ENCODE measurements around the gene SLC9A8.

The SLC9A8 gene

GRCh38 chr20:49843139-49843538 lies 30.5 kb downstream of the SLC9A8 start:
- TF ChIP-seq CTCF (IDR thresholded peaks at IDR 0.05; ENCODE audit: insufficient read depth, low read depth, low read length, missing control alignments), result no peak
- no peak overlapping the region for H3K4me3 ChIP-seq (ENCODE audit: low read depth, low read length)
- DNase-seq (ENCODE audit: low read depth), result peak; percentile 29

GRCh38 chr20:49843770-49844380 lies 31.2 kb downstream of the SLC9A8 start:
- DNase-seq (ENCODE audit: low read depth), result no peak
- TF ChIP-seq CTCF (IDR thresholded peaks at IDR 0.05; ENCODE audit: insufficient read depth, low read depth, low read length, missing control alignments), result no peak
- no peak overlapping the region for H3K4me3 ChIP-seq (ENCODE audit: low read depth, low read length)

- DNase-seq (ENCODE audit: low read depth), result no peak
- no peak overlapping the region for H3K4me3 ChIP-seq (ENCODE audit: low read depth, low read length)
- TF ChIP-seq CTCF (IDR thresholded peaks at IDR 0.05; ENCODE audit: insufficient read depth, low read depth, low read length, missing control alignments), result no peak
Measured at GRCh38 chr20:49845060-49845459, 32.4 kb downstream of the SLC9A8 start.

- DNase-seq (ENCODE audit: low read depth), result peak; percentile 71
- no peak overlapping the region for H3K4me3 ChIP-seq (ENCODE audit: low read depth, low read length)
- TF ChIP-seq CTCF (IDR thresholded peaks at IDR 0.05; ENCODE audit: insufficient read depth, low read depth, low read length, missing control alignments), result peak; percentile 49
Measured at GRCh38 chr20:49846206-49846807, 33.7 kb downstream of the SLC9A8 start.

- TF ChIP-seq CTCF (IDR thresholded peaks at IDR 0.05; ENCODE audit: insufficient read depth, low read depth, low read length, missing control alignments), result no peak
- H3K4me3 ChIP-seq (ENCODE audit: low read depth, low read length), result no peak overlapping the region
Measured at GRCh38 chr20:49850463-49851230, 38.0 kb downstream of the SLC9A8 start.

GRCh38 chr20:49851231-49851705 lies 38.6 kb downstream of the SLC9A8 start:
- no peak overlapping the region for H3K4me3 ChIP-seq (ENCODE audit: low read depth, low read length)

More at GRCh38 chr20:49850463-49851230, 38.0 kb downstream of the SLC9A8 start:
- DNase-seq (ENCODE audit: low read depth), result no peak

More at GRCh38 chr20:49851231-49851705, 38.6 kb downstream of the SLC9A8 start:
- TF ChIP-seq CTCF (IDR thresholded peaks at IDR 0.05; ENCODE audit: insufficient read depth, low read depth, low read length, missing control alignments), result no peak
- no peak for DNase-seq (ENCODE audit: low read depth)

Measured in GM12865 (cell line).